Neural cell (in vitro differentiated cells): ENCODE results near the gene GABRG3. TPM values are rescaled to one million over a fixed set of nuclear protein-coding genes. Genes with fewer than 3 reads are reported as not detected.

ENCODE experiments used
- H2AFZ ChIP-seq: fragments of 200-600, 300-800 bp; sonication (generic), shearing (Covaris generic); 2 replicates; pipeline ENCODE4 v1.6.0; 2014; ENCODE audit warnings: low read depth, mild to moderate bottlenecking, antibody characterized with exemption, low read length, moderate library complexity
- H3F3A ChIP-seq: fragments of 200-600 bp; shearing (Covaris generic); 2 replicates; pipeline ENCODE4 v1.6.1; 2016; ENCODE audit warnings: mild to moderate bottlenecking, moderate library complexity, mixed read lengths, antibody characterized with exemption, low read length; ENCODE audit not compliant: insufficient read depth, poor library complexity, severe bottlenecking
- H3K27ac ChIP-seq: fragments of 200-600, 300-800 bp; sonication (generic), shearing (Covaris generic); 2 replicates; pipeline ENCODE4 v1.5.1; 2014; ENCODE audit warnings: mild to moderate bottlenecking, low read length, moderate library complexity
- H3K27me3 ChIP-seq: fragments of 300-800, 200-600 bp; sonication (generic), shearing (Covaris generic); 2 replicates; pipeline ENCODE4 v1.6.0; 2014; ENCODE audit warnings: mild to moderate bottlenecking, low read depth, low read length, moderate library complexity; ENCODE audit not compliant: insufficient read depth
- H3K36me3 ChIP-seq: fragments of 300-800, 200-600 bp; sonication (generic), shearing (Covaris generic); 2 replicates; pipeline ENCODE4 v1.5.1; 2014; ENCODE audit warnings: mild to moderate bottlenecking, antibody characterized with exemption, low read length, moderate library complexity; ENCODE audit not compliant: insufficient read depth
- H3K4me2 ChIP-seq: fragments of 300-800, 200-600 bp; sonication (generic), shearing (Covaris generic); 2 replicates; pipeline ENCODE4 v1.6.0; 2014; ENCODE audit warnings: mild to moderate bottlenecking, low read length
- H3K4me3 ChIP-seq: fragments of 300-800, 200-600 bp; sonication (generic), shearing (Covaris generic); 2 replicates; pipeline ENCODE4 v1.5.1; 2014; ENCODE audit warnings: mild to moderate bottlenecking, low read length, moderate library complexity
- H3K79me2 ChIP-seq: fragments of 200-600 bp; shearing (Covaris generic); replicated peaks from 2 replicates; pipeline ENCODE4 v1.6.0; 2014; ENCODE audit warnings: mild to moderate bottlenecking, low read length, moderate library complexity; ENCODE audit not compliant: insufficient read depth
- H3K9ac ChIP-seq: fragments of 300-800, 200-600 bp; sonication (generic), shearing (Covaris generic); 2 replicates; pipeline ENCODE4 v1.6.1; 2016; ENCODE audit warnings: mild to moderate bottlenecking, low read length, mixed read lengths
- H3K9me2 ChIP-seq: fragments of 200-600 bp; shearing (Covaris generic); 2 replicates; pipeline ENCODE4 v1.6.1; 2016; ENCODE audit warnings: mild to moderate bottlenecking, low read length, mixed read lengths; ENCODE audit not compliant: insufficient read depth
- H3K9me3 ChIP-seq: fragments of 200-600, 300-800 bp; sonication (generic), shearing (Covaris generic); 2 replicates; pipeline ENCODE4 v1.6.1; 2016; ENCODE audit warnings: mild to moderate bottlenecking, mixed run types, low read length, moderate library complexity, mixed read lengths
- H4K20me1 ChIP-seq: fragments of 200-600 bp; shearing (Covaris generic); 2 replicates; pipeline ENCODE4 v1.6.1; 2016; ENCODE audit warnings: mild to moderate bottlenecking, mixed run types; ENCODE audit not compliant: insufficient read depth
- EP300 ChIP-seq: fragments of 450-650 bp; conservative IDR thresholded peaks from 2 replicates; pipeline ENCODE4 v1.6.1; 2014; ENCODE audit warnings: antibody characterized with exemption, mild to moderate bottlenecking, moderate library complexity; ENCODE audit not compliant: poor library complexity, severe bottlenecking
- EZH2 ChIP-seq: fragments of 200-600, 300-800 bp; shearing (Covaris generic), sonication (generic); IDR thresholded peaks from 2 replicates; pipeline ENCODE4 v1.6.1; 2014; ENCODE audit warnings: antibody characterized with exemption, low read length, borderline replicate concordance, mild to moderate bottlenecking; ENCODE audit not compliant: insufficient read depth, poor library complexity, severe bottlenecking
- MXI1 ChIP-seq: fragments of 450-650 bp; conservative IDR thresholded peaks from 2 replicates; pipeline ENCODE4 v1.6.1; 2014; ENCODE audit warnings: antibody characterized with exemption, mild to moderate bottlenecking; ENCODE audit not compliant: poor library complexity, severe bottlenecking
- POLR2AphosphoS5 ChIP-seq: IDR thresholded peaks from 2 replicates; pipeline ENCODE4 v1.6.1; 2012
- RAD21 ChIP-seq: fragments of 450-650 bp; conservative IDR thresholded peaks from 2 replicates; pipeline ENCODE4 v1.6.1; 2014; ENCODE audit warnings: antibody characterized with exemption, mild to moderate bottlenecking, moderate library complexity
- SMC3 ChIP-seq: fragments of 450-650 bp; conservative IDR thresholded peaks from 2 replicates; pipeline ENCODE4 v1.6.1; 2014; ENCODE audit warnings: antibody characterized with exemption, mild to moderate bottlenecking, moderate library complexity; ENCODE audit not compliant: poor library complexity
- TAF1 ChIP-seq: IDR thresholded peaks from 2 replicates; pipeline ENCODE4 v1.6.1; 2012; ENCODE audit warnings: low read depth
- polyA plus RNA-seq: library from polyadenylated mRNA; depleted of rRNA; stranded (reverse); fragments of >200 nt; gene quantifications from 2 replicates; pipeline ENCODE4 v1.2.3, GENCODE V29; 2014
- TF ChIP-seq, protein P1 (sequence below): IDR thresholded peaks from 2 replicates; pipeline ENCODE4 v1.6.1; 2012; ENCODE audit warnings: borderline replicate concordance
- TF ChIP-seq, protein P2 (sequence below): fragments of 450-650 bp; IDR thresholded peaks from 2 replicates; pipeline ENCODE4 v1.5.1; 2014; ENCODE audit warnings: antibody characterized with exemption, mild to moderate bottlenecking, moderate library complexity; ENCODE audit not compliant: poor library complexity, severe bottlenecking

GABRG3 gene
- polyA plus RNA-seq, 1 donor from 2014 or later: 1.2 TPM

DNA sequence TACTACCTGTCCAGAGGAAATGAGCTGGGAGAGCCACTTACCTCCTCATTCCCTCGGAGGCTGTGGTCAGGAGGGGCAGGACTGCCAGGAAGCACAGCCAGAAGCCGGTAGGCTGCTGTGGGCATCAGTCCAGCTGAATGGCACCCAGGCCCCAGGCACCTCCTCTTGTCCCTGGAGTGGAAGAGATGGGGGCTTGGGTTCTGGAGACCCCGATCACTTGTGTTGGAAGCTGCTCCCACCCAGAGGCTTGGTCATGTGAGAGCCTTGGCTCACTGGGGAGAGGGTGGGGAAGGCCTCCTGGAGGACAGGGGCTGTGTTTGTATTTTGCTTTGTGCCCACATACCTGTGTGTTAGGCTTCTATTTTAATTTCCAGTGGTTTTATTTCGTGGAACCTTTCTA lies 261.9 kb downstream of the GABRG3 start:
- Histone ChIP-seq H3K9me3 (no peaks in the 10 kb centered on the region), H3K9ac (no peak overlapping the region), H3K27ac (no peak overlapping the region), H3K4me3 (no peak overlapping the region), H3K9me2 (no peaks in the 10 kb centered on the region), H3K4me2 (no peak overlapping the region), H3K79me2 (no peaks in the 10 kb centered on the region), H3K27me3 (no peaks in the 10 kb centered on the region), H3F3A (no peaks in the 10 kb centered on the region), H2AFZ (no peak overlapping the region), H3K36me3 (no peaks in the 10 kb centered on the region), H4K20me1 (no peaks in the 10 kb centered on the region)
- no peak for TF ChIP-seq POLR2AphosphoS5
- no peak for TF ChIP-seq EZH2
- TF ChIP-seq, protein P1, sequence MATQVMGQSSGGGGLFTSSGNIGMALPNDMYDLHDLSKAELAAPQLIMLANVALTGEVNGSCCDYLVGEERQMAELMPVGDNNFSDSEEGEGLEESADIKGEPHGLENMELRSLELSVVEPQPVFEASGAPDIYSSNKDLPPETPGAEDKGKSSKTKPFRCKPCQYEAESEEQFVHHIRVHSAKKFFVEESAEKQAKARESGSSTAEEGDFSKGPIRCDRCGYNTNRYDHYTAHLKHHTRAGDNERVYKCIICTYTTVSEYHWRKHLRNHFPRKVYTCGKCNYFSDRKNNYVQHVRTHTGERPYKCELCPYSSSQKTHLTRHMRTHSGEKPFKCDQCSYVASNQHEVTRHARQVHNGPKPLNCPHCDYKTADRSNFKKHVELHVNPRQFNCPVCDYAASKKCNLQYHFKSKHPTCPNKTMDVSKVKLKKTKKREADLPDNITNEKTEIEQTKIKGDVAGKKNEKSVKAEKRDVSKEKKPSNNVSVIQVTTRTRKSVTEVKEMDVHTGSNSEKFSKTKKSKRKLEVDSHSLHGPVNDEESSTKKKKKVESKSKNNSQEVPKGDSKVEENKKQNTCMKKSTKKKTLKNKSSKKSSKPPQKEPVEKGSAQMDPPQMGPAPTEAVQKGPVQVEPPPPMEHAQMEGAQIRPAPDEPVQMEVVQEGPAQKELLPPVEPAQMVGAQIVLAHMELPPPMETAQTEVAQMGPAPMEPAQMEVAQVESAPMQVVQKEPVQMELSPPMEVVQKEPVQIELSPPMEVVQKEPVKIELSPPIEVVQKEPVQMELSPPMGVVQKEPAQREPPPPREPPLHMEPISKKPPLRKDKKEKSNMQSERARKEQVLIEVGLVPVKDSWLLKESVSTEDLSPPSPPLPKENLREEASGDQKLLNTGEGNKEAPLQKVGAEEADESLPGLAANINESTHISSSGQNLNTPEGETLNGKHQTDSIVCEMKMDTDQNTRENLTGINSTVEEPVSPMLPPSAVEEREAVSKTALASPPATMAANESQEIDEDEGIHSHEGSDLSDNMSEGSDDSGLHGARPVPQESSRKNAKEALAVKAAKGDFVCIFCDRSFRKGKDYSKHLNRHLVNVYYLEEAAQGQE: no peak
- TF ChIP-seq MXI1: no peak

DNA sequence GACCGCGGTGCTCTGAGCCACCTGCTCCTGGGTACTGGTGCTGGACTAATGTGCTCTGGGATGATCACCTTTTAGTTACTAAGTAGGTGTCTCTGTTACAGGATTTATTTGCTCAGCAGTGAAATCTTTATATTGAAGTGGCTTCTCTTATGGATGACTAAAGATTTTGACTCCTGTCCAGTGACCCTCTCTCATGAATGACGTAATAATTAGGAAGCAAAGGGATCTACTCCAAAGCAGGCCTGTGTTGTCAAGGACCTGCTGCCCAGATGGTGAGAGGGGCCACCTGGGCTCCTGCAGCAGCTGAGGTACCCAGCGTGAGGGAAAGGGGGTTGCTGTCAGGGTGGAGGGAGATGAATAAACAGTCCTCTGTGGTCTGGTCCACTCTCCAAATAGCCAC lies 263.6 kb downstream of the GABRG3 start:
- H4K20me1 ChIP-seq: no peaks in the 10 kb centered on the region
- H3K9ac ChIP-seq: no peak overlapping the region
- no peak overlapping the region for H3K4me3 ChIP-seq
- no peaks in the 10 kb centered on the region for H3K9me3 ChIP-seq
- no peaks in the 10 kb centered on the region for H3K79me2 ChIP-seq
- TF ChIP-seq EP300: no peak
- no peak for TF ChIP-seq SMC3
- no peak for TF ChIP-seq POLR2AphosphoS5
- TF ChIP-seq EZH2: no peak
- TF ChIP-seq RAD21: no peak
- no peak for TF ChIP-seq TAF1
- TF ChIP-seq, protein P1: no peak
- no peak for TF ChIP-seq MXI1
- TF ChIP-seq, protein P2, sequence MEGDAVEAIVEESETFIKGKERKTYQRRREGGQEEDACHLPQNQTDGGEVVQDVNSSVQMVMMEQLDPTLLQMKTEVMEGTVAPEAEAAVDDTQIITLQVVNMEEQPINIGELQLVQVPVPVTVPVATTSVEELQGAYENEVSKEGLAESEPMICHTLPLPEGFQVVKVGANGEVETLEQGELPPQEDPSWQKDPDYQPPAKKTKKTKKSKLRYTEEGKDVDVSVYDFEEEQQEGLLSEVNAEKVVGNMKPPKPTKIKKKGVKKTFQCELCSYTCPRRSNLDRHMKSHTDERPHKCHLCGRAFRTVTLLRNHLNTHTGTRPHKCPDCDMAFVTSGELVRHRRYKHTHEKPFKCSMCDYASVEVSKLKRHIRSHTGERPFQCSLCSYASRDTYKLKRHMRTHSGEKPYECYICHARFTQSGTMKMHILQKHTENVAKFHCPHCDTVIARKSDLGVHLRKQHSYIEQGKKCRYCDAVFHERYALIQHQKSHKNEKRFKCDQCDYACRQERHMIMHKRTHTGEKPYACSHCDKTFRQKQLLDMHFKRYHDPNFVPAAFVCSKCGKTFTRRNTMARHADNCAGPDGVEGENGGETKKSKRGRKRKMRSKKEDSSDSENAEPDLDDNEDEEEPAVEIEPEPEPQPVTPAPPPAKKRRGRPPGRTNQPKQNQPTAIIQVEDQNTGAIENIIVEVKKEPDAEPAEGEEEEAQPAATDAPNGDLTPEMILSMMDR: no peak
- no peaks in the 10 kb centered on the region for H3K36me3 ChIP-seq
- no peaks in the 10 kb centered on the region for H3F3A ChIP-seq
- no peak overlapping the region for H3K27ac ChIP-seq
- H2AFZ ChIP-seq: no peak overlapping the region
- H3K27me3 ChIP-seq: no peaks in the 10 kb centered on the region
- no peak overlapping the region for H3K4me2 ChIP-seq
- H3K9me2 ChIP-seq: no peaks in the 10 kb centered on the region
